HUES6 (cell line): ENCODE results near the gene POP7.
A peak's percentile ranks its signal among the peaks of the same experiment; 100 is the strongest.

Experiments
- H3K27ac ChIP-seq: 2 replicates; pipeline ENCODE4 v1.7.0; 2013; ENCODE audit warnings: low read depth, mild to moderate bottlenecking, low read length, inconsistent platforms
- H3K27me3 ChIP-seq: 2 replicates; pipeline ENCODE4 v1.6.1; 2013; ENCODE audit warnings: low read length; ENCODE audit not compliant: control insufficient read depth, insufficient read depth
- H3K36me3 ChIP-seq: 2 replicates; pipeline ENCODE4 v1.6.1; 2013; ENCODE audit warnings: low read length; ENCODE audit not compliant: control insufficient read depth, insufficient read depth
- H3K4me1 ChIP-seq: 2 replicates; pipeline ENCODE4 v1.6.1; 2013; ENCODE audit warnings: low read length; ENCODE audit not compliant: control insufficient read depth, insufficient read depth
- H3K4me3 ChIP-seq: 2 replicates; pipeline ENCODE4 v1.5.1; 2013; ENCODE audit warnings: low read depth, low read length
- H3K9ac ChIP-seq: one replicate; pipeline ENCODE4 v1.6.1; 2013; ENCODE audit warnings: mild to moderate bottlenecking, low read length
- H3K9me3 ChIP-seq: 2 replicates; pipeline ENCODE4 v1.6.1; 2013; ENCODE audit warnings: low read depth, low read length; ENCODE audit not compliant: control insufficient read depth, insufficient read depth

Gene POP7

DNA sequence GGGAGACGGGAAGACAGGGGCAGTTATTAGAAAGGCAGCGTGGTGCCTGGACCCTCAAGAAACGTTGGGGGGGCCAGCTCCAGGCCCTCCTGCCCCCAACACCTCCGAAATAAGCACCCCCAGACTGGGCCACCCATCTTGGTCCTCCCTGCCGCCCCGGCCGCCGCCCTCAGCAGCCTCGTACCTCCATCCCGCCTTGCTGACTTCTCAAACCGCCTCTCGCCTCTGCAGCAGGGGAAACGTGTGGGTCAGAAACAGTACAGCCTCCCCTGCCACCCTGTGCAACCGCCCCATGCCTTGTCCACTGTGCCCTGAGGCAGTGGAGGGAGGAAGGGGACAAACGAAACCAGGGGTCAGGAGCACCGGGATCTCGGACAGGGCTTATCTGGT, 19.1 kb upstream of the POP7 start:
- H3K27ac ChIP-seq, result no peak overlapping the region
- no peak overlapping the region for H3K4me3 ChIP-seq
- no peaks in the 10 kb centered on the region for H3K9me3 ChIP-seq
- H3K36me3 ChIP-seq, result peaks cover 84% of the 10 kb centered on the region
- H3K9ac ChIP-seq, result no peak overlapping the region
- peaks cover 19% of the 10 kb centered on the region for H3K4me1 ChIP-seq
- H3K27me3 ChIP-seq, result no peaks in the 10 kb centered on the region

DNA sequence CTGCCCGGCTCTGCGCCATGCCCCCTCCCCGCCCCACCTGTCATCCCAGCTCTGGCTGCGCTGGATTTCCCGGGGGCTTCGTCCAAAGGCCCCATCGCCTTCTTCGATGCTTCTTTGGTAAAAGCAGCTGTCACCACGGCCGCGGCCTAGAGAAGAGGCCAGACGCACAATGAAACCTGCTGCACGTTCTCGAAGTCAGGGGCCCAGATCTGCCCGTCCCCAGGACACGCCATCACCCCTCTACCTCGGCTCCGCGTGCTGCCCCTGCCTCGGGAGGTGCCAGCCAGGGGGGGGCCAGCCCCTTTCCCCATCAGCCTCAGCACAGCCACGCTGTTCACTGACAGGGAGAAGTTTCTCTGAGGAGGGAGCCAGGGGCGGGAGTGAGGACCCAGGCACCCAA, 18.7 kb upstream of the POP7 start:
- H3K9me3 ChIP-seq, result no peaks in the 10 kb centered on the region
- no peak overlapping the region for H3K27ac ChIP-seq
- H3K27me3 ChIP-seq, result no peaks in the 10 kb centered on the region
- peaks cover 80% of the 10 kb centered on the region for H3K36me3 ChIP-seq
- peaks cover 19% of the 10 kb centered on the region for H3K4me1 ChIP-seq
- H3K4me3 ChIP-seq, result no peak overlapping the region
- no peak overlapping the region for H3K9ac ChIP-seq

DNA sequence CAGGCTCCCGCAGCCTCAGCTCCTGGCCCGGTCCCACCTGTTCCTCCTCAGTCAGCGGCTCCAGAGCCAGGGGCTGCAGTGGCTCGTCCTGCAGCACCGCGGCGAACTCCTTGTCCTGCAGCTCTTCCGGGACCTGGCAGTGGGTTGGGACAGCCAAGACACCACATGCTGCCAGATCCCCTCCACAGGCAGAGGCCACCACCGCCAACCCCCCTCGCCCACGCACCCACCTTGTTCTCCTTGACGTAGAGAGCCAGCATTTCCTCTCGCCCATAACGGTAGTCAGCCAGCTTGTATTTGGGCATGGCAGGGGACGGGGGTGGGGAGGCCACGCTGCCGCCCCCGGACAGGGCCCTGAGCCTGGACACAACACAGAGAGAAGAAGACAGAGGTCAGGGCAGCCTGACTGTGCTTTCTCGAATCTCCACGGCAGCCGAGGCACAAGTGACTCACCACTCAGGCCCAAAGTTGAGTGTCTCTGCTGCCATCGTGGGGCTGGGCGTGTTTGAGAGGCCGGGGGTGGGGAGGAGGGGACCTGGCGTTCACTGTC, 18.1 kb upstream of the POP7 start:
- Histone ChIP-seq H3K27me3 (no peaks in the 10 kb centered on the region), H3K36me3 (peaks cover 74% of the 10 kb centered on the region)

DNA sequence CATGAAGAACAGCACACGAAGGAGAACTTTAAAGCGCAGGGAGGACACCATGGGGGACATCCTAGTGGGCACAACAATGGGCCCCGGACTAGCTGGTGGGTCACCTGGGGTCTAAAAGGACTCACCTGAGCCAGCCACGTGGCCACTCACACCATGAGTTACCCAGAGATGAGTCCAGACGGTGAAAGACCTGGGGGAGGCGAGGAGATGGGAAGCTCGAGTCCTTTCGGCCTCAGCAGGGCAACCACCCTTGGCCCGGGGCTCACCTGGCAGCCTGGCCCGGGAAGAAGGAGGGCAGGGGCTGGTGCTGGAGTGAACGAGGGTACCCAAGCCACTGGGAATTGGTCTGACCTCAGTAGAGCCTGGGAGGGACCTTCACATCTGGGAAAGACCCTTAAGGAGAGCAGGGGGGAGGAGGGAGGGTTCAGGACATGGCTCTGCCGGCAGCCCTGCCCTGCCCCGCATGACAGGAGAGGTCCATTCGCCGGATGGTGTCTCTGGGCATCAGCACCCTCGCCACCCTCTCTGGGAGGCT, 17.5 kb upstream of the POP7 start:
- Histone ChIP-seq H3K27me3 (no peaks in the 10 kb centered on the region), H3K4me3 (no peak overlapping the region), H3K9me3 (no peaks in the 10 kb centered on the region), H3K9ac (no peak overlapping the region), H3K27ac (no peak overlapping the region), H3K4me1 (peaks cover 22% of the 10 kb centered on the region), H3K36me3 (peaks cover 69% of the 10 kb centered on the region)

More for the DNA sequence above, 18.1 kb upstream of the POP7 start:
- no peaks in the 10 kb centered on the region for H3K9me3 ChIP-seq
- no peak overlapping the region for H3K9ac ChIP-seq
- H3K27ac ChIP-seq, result no peak overlapping the region
- no peak overlapping the region for H3K4me3 ChIP-seq
- H3K4me1 ChIP-seq, result peaks cover 20% of the 10 kb centered on the region

DNA sequence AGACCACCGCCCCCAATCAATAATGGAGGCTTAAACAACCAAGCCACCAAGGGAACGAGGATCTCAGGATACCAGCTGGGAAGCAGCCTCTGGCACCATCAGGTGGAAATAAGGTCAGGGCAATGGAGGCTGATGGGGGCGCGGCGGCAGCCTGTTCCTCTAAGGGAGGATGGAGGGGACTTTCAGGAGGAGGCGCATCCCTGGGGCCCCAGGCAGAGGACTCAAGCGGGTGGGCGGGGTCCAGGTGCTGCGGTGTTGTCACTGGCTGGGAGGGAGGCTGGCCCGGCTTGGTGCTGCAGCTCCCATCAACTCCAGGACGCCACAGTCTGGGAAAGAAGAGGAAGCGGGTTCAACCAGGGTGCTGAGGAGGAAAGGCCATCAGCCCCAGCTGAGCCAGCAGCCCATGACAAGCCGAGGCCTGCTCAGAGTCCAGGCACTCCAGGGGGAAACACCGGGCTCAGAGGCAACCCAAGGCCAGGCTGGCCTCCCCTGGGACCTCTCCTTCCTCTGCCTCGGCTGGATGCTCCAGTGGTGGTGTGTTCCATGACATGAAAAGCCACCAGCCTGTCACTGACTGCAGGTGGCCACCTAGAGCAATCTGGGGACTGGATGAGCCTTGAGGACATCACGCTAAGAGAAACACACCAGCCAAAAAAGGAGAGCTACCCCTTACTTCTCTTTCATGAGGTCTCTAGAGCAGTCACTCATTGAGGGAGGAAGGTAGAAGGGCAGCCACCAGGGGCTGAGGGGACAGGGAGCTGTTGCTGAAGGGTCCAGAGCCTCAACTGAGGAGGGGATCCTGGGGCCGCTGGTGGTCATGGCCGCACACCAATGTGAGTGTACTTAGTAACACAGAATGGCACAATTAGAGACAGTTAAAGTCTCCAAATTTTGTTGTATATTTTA, 16.4 kb upstream of the POP7 start:
- Histone ChIP-seq H3K36me3 (peaks cover 58% of the 10 kb centered on the region), H3K27ac (no peak overlapping the region), H3K4me3 (no peak overlapping the region)

DNA sequence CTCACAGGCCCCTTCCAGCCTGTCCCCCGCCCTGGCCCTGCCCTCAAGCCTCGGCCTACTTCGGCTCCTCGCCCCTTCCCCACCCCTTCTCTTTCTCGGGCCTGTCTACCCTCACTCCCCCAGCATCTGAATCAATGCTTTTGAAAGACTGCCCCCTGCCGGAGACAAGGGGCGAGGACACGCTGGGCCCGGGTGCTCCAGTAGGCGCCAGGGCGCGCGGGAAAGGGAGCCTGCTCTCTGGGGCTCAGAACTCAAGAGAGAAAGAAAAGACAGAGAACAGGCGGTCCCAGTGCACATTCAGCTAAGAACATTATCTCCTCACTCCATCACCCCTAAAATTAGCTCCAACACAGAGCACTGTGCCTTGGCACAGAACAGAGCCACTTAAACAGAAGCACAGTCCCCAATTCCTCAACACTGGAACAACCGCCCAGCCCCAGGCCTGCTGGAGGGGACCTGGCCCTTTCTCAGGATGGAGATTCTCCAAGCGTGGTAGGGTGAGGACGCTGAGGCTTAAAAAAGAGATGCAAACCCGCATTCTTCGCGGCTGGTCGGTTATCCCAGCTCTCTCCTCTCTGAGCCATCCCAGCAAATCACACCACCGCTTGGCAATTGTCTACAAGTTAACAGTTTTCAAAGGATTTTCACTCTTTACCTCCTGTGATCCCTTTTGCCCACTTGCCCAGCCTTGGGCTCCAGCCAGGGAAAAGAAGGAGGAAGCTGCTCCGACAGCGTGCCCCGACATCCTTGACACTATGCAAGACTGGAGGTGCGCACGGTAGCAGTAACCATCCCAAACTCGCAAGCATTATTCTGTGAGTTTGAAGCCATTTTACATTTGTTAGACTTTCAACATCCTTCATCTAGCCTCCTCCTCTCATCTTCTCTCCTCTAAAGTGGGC, 14.0 kb upstream of the POP7 start:
- Histone ChIP-seq H3K36me3 (peaks cover 33% of the 10 kb centered on the region), H3K4me1 (peaks cover 28% of the 10 kb centered on the region), H3K9ac (peak overlapping the region; percentile 97), H3K9me3 (no peaks in the 10 kb centered on the region), H3K4me3 (peak overlapping the region; percentile 98), H3K27ac (no peak overlapping the region; the same call in 1 of the 2 replicates), H3K27me3 (no peaks in the 10 kb centered on the region; the same call in 1 of the 2 replicates)

More for the DNA sequence above, 16.4 kb upstream of the POP7 start:
- no peaks in the 10 kb centered on the region for H3K9me3 ChIP-seq
- peaks cover 22% of the 10 kb centered on the region for H3K4me1 ChIP-seq
- H3K9ac ChIP-seq, result no peak overlapping the region
- H3K27me3 ChIP-seq, result no peaks in the 10 kb centered on the region

DNA sequence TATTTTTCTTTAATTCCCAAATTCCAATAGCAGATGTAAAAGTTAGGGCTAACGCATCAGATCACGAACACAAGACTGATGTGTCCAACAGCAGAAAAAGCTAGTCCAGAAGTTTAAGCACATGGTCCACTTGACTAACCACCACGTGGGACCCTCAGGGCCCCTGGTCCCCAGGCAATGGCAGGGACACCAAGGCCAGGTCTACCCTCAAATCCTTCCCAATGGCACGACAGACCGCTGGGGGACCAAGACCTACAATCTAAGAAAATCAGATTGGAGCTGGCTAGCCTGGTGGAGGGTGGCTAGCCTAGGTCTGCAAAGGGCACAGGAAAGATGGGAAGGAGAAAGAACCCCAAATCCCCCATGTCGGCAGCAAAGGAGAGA, 13.4 kb upstream of the POP7 start:
- H3K27ac ChIP-seq, result peak overlapping the region; percentile 87; the same call in 1 of the 2 replicates
- peak overlapping the region; percentile 97 for H3K9ac ChIP-seq
- peaks cover 28% of the 10 kb centered on the region for H3K4me1 ChIP-seq
- no peaks in the 10 kb centered on the region; the same call in 1 of the 2 replicates for H3K27me3 ChIP-seq
- H3K9me3 ChIP-seq, result no peaks in the 10 kb centered on the region
- peaks cover 27% of the 10 kb centered on the region for H3K36me3 ChIP-seq
- H3K4me3 ChIP-seq, result peak overlapping the region; percentile 98

DNA sequence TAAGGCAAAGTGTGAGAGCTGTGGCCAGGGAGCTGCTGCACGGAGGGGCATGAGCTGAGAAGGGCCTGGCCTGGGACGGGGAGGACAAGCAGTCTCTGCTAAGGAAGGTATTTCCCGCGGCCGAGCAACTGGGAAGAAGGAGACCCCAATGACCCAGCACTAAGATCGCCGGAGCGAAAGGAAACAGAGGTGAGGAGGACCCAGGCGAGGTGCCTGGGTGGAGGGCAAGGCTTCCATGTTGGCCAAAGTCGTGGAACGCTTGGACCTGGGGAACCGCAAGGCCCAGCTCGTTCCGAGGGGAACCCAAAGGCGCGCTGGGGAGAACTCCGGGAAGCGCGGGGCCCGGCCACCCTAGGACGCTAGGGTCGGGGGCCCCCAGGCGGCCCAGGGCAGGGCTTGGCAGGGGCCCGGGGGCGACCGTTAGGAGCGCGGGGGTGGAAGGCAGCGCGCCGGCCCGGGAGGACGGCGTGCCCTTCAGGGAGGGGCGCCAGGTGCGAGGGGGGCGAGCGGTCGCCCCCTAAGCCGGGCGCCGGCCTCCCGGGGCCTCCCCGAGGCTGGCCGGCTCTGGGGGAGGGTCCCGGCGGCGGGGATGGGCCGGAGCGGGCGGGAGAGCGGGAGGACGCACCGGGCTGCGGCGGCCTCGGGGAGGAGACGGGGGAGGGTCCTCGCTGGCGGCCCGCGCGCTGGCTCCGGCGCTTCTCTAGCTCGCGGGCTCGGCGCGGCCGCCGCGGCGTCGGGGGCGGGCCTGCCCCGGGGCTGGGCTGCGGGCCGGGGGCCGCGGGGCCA, 12.4 kb upstream of the POP7 start:
- H3K9ac ChIP-seq, result peak overlapping the region; percentile 97
- peaks cover 28% of the 10 kb centered on the region for H3K4me1 ChIP-seq

DNA sequence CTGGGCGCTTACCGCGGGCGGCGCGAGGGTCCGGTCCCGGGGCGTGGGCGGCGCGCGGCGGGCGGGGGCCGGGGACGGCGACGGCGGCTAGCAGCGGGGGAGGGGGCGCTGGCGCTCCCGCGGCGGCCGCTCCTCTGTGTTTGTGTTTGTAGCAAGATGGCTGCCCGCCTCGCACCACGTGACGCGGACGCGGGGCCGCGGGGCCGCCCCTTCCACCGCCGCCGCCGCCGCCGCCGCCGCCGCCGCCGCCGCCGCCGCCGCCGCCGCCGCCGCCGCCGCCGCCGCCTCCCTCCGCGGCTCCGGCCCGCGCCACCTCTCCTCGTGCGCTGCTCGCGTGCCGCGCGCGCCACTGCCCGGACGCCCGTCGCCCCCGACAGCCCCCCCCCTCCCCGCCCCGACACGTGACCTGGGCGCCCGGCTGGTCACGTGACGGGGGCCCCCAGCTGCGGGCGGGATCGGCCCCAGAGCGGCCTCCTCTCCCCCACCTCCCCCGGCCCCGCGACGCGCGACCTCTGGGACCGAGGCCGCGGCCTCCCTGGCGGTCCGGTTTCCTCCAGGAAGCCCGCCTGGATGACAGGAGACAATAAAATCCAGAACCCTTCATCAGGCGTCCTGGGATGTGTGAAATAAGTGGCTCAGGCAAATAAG, 11.7 kb upstream of the POP7 start, which contains the start of gene GIGYF1:
Gene GIGYF1, minus strand, starts transcription at position 153 of the 648 bp plus-strand sequence. CDS start 6,012 bp downstream, outside the sequence.
- Histone ChIP-seq H3K4me1 (peaks cover 28% of the 10 kb centered on the region), H3K27me3 (no peaks in the 10 kb centered on the region; the same call in 1 of the 2 replicates), H3K36me3 (peaks cover 11% of the 10 kb centered on the region; the same call in 1 of the 2 replicates), H3K27ac (peak within 1 kb of the TSS; percentile 90), H3K4me3 (peak within 1 kb of the TSS; percentile 98), H3K9me3 (no peaks in the 10 kb centered on the region), H3K9ac (peak within 1 kb of the TSS; percentile 97)

More for the DNA sequence above, 12.4 kb upstream of the POP7 start:
- no peaks in the 10 kb centered on the region for H3K9me3 ChIP-seq
- peak overlapping the region; percentile 98 for H3K4me3 ChIP-seq
- no peaks in the 10 kb centered on the region; the same call in 1 of the 2 replicates for H3K27me3 ChIP-seq
- H3K36me3 ChIP-seq, result peaks cover 18% of the 10 kb centered on the region
- peak overlapping the region; percentile 87 for H3K27ac ChIP-seq
